ENCODE measurements around the gene CNTFR.

DNA sequence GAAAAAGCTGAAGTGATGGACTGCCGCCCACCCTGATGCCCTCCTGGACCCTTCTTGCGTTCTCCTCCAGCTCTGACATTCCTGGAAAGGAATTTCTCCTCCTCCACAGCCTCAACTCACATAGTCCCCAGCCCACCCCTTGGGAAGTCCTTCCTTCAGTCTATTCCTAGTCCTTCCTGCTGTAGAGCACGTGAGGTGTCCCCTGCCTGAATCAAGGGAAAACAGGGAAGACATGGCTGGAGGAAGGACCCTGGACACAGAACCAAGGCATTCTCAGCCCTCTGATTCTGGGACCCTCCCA lies 35.6 kb upstream of the CNTFR start:
- TF ChIP-seq, protein P1, sequence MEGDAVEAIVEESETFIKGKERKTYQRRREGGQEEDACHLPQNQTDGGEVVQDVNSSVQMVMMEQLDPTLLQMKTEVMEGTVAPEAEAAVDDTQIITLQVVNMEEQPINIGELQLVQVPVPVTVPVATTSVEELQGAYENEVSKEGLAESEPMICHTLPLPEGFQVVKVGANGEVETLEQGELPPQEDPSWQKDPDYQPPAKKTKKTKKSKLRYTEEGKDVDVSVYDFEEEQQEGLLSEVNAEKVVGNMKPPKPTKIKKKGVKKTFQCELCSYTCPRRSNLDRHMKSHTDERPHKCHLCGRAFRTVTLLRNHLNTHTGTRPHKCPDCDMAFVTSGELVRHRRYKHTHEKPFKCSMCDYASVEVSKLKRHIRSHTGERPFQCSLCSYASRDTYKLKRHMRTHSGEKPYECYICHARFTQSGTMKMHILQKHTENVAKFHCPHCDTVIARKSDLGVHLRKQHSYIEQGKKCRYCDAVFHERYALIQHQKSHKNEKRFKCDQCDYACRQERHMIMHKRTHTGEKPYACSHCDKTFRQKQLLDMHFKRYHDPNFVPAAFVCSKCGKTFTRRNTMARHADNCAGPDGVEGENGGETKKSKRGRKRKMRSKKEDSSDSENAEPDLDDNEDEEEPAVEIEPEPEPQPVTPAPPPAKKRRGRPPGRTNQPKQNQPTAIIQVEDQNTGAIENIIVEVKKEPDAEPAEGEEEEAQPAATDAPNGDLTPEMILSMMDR (IDR thresholded peaks at IDR 0.05; ENCODE audit: poor library complexity) = no peak
- TF ChIP-seq EZH2 (IDR thresholded peaks at IDR 0.05; ENCODE audit: borderline replicate concordance) = no peak
